Stimulated activated CD4-positive, alpha-beta T cell treated with anti-CD3 and anti-CD28 coated beads, Interleukin-15, amount 100 ng/mL, for 48 hours (primary cell): ENCODE data around the gene CILP.
"Not testable (repeated sequence)": the region's sequence is repeated elsewhere in the genome, so short reads cannot be mapped to it uniquely, and the experiment has no call there.

Experiments
- DNase-seq, 2 donors: peaks; one replicate each; pipeline ENCODE4 v3.0.0-alpha.2; 2020; ENCODE audit warnings: low read depth in 2 of 2

The CILP gene, protein sequence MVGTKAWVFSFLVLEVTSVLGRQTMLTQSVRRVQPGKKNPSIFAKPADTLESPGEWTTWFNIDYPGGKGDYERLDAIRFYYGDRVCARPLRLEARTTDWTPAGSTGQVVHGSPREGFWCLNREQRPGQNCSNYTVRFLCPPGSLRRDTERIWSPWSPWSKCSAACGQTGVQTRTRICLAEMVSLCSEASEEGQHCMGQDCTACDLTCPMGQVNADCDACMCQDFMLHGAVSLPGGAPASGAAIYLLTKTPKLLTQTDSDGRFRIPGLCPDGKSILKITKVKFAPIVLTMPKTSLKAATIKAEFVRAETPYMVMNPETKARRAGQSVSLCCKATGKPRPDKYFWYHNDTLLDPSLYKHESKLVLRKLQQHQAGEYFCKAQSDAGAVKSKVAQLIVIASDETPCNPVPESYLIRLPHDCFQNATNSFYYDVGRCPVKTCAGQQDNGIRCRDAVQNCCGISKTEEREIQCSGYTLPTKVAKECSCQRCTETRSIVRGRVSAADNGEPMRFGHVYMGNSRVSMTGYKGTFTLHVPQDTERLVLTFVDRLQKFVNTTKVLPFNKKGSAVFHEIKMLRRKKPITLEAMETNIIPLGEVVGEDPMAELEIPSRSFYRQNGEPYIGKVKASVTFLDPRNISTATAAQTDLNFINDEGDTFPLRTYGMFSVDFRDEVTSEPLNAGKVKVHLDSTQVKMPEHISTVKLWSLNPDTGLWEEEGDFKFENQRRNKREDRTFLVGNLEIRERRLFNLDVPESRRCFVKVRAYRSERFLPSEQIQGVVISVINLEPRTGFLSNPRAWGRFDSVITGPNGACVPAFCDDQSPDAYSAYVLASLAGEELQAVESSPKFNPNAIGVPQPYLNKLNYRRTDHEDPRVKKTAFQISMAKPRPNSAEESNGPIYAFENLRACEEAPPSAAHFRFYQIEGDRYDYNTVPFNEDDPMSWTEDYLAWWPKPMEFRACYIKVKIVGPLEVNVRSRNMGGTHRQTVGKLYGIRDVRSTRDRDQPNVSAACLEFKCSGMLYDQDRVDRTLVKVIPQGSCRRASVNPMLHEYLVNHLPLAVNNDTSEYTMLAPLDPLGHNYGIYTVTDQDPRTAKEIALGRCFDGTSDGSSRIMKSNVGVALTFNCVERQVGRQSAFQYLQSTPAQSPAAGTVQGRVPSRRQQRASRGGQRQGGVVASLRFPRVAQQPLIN

DNA sequence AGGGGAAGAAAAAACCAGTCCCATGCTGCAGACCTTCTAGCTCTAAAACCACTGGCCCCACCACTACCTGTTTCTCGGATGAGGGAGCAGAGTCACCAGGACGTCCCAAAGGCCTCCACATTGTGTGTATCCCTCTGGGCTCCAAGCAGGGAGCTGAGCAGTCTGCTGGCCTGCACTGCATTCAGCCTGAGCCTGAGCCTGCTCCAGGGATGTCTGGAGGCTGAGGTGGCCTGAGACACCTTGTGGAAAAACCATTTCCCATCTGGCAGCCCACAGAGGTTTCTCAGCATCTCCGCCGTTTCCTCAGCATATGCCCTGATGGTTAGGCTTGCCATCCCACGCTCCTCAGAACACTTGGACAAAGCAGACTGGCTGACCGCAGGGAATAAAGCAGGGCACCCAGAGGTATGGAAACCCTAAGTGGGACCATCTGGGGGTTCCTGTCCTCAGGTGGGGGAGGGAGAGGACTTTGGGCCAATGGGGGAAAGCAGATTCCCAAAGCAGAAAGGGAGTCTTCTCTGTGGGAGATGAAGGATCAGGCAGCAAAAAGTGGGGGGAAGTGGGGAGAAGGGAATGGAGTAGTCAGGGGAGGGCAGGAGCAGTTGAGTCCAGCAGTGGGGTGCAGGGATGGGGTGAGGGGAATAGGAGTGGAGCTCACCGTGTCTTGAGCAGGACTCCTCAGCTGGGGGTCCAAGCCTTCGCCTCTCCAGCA, at the start of gene CILP:
TSS of gene CILP (minus strand) at position 704 of the 712 bp plus-strand sequence. CDS start 1,718 bp downstream, outside the sequence.
- DNase-seq = no peak

DNA sequence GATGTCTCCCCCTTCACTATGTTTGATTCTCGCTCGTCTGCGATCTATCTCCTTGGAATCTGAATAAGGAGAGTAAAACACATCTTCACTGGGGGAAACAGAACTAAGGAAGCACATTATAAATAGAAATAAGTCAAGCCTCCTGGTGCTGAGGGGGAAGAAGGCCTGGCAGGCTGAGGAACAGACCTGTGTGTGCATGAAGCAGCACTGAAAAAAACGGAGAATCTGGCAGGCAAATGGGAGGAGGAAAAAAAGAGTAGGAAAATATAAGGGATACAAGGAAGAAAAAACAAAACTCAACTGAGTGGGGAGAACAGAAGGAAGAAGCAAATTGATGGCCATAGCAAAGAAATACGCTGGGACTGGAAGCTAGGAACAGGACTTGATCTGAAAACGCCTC, 49.7 kb upstream of the CILP start:
- no peak for DNase-seq

DNA sequence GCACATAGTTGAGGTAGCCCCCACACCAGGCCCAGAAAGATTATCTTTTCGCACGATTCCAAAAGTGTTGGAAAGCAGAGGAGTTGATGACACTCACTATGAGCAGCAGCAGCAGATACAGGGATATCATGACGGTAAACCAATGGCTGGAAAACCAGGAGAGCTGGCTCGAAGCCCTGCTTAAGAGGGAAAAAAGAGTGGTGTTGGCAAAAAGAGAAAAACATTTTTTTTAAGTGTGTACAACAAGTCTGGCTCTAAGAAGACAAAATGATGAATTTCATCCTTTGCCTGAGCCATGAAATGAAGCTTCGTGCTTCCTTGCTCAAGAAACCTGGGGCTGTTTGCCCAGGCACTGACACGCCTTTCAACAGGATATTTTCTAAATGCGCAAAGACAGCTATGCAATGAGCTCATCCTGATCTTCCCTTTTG, 48.1 kb upstream of the CILP start:
- DNase-seq = no peak

DNA sequence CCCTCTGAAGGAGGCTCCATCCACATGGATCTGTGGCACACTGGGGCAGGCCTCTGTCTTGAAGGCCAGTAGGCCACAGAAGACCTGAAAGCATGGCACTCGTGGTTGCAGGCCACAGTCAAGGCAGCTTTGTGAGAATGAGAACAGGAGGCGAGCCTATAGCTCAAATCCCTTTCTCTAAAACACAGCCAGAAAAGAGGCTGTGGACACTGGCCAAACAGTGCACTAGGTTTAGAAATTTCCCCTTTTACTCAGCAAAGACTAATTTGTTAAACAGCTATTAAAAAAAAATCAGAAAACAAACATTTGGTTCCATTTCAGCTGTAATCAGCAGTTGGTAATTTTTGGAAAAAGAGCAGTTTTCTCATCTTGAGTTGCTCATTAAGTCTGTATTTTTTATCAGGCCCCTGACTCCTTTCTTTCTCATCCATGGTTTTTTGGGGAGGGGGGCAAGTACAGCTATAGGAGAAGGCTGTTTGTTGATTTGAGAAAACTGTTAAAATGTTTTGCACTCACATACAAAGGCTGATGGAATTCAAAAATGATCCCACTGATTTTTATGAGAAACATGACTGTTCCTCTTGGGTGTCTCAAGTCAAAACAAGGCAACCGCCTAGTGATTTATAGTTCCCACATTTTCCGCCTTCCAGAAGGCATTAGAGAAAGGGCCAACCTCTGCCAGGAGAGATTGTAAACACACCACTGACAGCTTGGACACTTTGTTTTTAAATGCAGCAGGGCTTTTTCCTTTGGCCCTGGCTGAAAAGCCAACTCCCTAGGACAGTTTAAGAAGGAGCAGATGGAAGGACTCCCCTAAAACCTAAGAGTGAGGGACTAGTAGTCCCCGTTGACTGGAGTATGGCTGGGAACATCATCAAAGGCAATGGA, 47.3 kb upstream of the CILP start:
- no peak for DNase-seq

DNA sequence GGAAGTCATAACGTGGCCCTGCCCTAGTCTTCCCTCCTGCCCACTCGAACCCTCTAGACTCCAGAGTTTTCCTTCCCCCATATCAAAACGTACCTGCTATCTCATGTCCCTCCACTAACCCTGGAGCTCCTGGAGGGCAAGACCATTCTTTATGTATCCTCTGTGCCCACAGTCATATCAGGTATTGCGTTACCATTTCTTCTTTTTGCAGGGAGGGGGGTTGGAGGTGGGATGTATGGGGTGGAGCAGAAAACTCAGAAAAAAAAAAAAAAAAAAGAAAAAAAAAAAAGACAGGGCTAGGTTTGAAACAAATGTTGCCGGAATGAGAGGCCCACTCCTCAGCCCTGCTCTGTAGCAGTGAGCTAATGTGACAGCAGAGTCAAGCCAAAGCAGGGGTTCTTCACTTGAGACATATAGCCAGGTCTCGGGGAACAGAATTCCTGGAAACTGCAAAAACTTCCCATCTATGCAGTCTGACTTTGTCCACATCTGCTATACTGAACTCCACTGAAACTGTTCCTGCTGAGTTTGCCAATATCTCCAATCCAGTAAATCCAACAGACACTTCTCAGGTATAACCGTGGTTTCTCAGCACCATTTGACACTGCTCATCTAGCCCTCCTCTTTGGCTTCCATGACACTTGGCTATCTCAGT, 44.3 kb upstream of the CILP start:
- DNase-seq = no peak

DNA sequence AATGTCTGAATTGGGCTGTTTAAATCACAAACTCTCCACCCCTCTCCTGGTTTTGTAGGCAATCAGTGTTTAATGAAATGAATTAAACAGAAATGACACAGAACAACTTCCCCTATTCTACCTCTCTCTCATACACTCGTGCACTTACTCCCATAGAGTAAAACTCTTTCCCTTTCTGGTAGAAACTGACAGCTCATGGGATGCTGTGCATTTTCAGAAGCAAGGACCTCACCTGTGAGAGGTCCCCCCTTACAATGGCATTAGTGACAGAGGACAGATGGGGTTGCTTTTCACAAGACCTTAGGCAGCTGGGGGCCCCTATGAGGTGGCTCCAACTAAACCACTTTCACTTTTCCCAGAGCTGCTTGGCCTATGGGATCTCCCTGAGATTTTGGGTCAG, 43.5 kb upstream of the CILP start:
- no peak for DNase-seq

DNA sequence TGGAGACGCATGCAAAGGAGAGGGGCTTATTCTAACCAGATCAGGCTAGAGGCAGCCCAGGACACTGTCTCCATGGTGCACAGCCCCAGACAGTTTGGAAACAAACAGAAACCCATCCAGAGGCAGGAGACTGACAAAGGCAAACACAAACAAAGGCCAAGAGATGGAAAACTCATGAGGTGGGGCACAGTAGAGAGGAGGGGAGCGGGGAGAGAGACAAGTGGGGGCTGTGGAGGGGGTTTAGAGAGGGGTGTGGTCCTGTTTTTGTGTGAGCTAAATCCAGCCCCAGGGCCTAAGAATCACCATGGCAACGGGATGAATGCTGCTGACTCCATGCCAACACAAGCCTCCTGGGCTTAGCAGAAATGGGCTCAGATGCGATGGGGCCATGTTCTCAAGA, 43.1 kb upstream of the CILP start:
- DNase-seq = no peak

DNA sequence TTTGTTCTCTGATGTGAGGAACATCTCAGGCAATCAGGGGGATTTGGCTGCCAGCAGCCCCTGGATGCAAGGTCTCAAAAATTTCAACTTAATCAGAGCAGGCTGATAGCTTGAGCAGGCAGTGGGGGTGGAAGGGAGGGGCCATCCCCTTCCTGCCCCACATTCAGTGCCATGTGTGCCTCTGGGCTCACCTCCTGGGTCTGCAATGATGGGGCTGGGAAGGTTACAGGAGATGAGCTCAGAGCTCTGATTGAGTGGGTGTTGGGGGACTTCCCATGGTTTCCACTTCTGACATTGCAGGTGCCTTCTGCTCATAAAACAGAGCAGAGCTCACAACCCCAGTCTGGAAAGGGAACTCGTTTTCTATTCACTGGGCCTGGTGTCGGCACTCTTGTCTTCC, 38.4 kb upstream of the CILP start:
- peak; percentile 70 to 73 for DNase-seq

DNA sequence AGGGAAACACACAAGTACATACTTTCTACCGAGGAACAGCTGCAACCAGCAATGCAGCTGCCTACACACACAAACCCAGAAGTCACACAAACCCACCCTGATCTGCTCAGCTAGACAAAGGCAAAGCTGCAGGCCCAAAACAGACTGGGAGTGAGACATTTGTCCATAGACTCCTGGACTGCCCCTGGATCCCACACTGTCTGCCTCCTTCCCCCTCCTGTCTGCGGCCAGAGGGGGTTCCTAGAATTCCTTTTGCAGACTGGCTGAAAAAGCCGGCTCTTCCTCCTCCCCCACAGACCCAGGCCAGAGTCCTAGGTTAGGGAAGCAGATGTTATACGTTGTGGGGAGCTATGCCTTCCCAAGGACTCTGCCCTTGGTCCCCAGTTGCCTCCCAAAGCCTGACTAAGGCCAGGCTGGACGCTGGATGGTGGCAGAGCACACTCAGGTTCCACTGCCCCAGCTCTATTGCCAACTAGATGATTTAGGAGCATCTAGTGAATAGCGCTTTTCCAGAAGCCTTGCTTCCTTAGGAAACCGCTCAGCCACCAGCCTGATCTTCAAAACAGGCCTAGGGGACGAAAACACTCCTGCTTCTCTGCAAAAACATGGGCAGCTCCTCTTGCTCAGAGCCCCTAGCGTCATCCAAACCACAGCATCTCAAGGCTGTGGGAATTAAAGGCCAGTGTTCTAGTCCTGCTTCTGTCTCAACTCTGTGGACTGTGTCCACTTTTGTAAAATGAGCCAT, 37.4 kb upstream of the CILP start:
- no peak for DNase-seq

DNA sequence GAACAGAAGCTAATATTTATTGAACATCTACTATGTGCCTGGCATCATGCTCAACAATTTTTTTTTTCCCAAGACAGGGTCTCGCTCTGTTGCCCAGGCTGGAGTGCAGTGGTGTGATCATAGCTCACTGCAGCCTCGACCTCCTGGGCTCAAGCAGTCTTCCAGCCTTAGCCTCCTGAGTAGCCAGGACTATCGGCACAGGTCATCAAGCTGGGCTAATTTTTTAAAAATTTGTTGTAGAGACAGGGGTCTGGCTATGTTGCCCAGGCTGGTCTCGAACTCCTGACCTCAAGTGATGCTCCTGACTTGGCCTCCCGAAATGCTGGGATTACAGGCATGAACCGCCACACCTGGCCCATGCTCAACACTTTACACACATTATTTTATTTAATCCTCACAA, 35.7 kb upstream of the CILP start:
- DNase-seq = no peak

DNA sequence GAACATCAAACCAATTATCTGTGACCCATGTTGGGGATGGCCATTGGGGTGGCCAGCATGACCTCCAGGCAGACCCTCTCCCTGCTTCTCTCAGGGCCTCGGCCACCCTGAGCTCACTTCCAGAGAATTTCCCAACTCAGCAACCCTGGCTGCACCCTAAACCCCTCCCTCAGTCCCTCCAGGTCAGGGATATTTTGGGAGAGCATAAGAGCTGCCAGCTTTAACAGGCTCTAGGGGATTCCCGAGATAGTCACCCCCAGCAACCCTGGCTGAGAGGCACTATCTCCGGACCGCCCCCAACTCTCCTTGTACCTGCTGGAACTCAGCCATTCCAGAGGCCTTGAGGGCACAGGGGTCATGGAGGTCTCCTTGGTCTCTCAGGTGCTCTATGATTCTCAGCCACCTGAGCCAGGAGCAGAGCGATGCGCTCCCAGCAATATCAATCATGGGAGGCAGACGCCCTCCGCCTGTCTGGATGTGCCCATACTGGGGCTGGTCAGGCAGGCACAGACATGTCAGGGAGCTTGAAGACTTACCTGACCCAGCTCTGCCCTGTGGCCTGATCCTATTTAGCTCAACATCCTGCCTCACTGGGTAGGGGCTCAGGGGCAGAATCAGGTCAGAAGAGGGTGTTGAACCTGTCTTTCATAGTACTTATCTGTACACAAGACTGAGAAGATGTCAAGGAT, 34.9 kb upstream of the CILP start:
- DNase-seq = no peak

DNA sequence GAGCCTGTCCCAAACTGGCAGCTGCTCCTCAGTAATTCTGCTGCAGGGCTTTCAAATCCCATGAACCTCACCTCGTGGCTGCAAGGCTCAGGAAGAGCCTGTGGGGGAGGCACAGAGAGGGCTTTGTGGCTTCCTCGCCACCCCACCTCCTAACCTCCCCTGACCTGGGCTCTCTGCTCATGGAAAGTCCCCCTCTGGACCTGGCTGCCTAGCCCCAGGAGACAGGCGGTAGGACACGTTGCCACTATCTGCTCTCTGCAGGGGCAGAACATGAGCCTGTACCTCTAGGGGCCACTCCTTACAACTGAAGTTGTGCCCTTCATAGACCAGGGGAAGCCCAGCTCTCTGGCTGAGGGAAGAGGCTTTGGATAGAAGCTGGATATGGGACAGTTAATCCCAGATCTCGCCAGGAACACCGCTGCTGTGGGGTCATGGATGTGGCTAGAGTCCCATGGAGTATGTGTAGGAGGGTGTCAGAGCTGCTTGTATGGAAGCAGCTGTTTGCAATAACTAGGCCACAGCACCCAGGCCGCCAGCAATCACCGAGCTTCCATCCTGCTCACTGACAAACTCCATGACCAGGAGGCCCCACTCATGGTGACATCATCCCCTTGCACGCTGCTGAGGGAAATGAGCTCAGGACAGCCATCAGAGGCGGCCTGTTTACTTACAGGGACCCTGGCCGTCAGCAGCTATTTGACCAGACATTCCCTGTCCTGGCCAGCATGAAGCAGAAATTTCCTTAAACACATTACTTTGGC, 34.0 kb upstream of the CILP start:
- no peak for DNase-seq

DNA sequence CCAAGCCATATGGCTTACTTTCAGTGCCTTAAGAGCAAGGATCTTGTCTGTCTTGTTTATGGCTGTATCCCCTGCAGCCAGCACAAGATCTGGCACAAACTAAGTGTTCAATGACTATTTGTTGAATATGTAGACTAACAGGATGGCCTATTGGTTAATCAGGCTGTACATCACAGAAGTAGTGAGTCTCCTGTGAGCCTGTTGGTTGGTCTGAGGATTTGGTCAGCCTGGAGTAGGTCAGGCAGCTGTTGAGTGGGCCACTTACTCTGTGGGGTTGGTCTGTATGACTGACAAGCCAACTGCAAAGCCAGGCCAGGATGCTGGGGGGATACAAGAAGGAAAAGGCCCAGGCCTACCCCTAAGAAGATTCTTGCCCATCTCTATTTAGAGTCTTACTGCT, 33.4 kb upstream of the CILP start:
- DNase-seq = no peak

DNA sequence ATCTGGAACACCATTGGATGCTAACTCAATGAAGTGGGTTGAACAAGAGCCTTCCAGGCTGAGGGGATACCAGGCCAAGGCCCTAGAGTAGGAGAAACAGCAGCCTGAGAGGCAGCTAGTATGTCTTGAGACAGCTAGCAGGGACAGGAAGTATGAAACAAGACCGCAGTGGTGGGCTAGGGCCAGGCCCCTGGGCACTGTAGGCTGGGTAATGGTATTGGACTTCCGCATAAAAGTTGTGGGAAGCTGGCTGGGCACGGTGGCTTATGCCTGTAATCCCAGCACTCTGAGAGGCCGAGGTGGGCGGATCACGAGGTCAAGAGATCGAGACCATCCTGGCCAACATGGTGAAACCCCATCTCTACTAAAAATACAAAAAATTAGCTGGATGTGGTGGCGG, 25.2 kb upstream of the CILP start:
- DNase-seq = not testable (repeated sequence)

DNA sequence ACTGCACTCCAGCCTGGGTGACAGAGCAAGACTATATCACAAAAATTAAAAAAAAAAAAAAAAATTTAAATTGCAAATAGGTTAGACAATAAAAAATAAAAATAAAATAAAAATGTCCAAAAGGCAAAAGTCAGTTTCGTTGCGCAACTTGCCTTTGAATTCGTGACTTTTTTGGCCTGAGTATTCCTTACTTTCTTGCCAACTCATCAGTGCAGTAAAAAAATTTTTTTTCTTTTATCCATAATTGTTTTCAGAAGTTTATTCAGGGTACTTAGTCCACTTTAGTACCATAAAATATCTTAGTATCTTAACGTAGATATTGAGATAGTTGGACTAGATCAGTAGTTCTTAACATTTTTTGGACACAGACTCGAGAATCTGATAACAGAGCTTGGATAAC, 22.4 kb upstream of the CILP start:
- no peak for DNase-seq

DNA sequence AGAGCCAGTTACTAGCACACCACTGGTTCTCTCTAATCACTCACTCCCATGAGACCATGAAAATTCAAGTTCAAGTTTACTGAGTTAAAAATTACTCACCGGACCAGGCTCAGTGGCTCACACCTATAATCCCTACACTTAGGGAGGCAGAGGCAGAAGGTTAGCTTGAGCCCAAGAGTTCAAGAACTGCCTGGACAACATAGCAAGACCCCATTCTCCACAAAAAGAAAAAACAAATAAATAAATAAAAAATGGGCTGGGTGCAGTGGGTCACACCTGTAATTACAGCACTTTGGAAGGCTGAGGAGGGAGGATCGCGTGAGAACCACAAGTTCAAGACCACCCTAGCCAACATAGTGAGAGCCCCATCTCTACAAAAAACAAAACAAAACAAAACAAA, 21.2 kb upstream of the CILP start:
- DNase-seq = no peak

DNA sequence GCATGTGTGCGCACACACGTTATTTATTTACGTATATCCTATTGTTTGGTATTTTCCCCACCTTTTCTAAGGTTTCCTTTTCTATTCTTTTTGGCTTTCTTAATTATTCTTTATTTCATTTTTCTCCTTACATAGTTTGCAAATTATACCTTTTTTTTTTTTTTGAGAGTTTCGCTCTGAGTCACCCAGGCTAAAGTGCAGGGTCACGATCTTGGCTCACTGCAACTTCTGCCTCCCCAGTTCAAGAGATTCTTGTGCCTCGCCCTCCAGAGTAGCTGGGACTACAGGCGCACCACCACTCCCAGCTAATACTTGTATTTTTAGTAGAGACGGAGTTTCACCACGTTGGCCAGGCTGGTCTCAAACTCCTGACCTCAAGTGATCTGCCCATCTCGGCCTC, 20.0 kb upstream of the CILP start:
- no peak for DNase-seq

DNA sequence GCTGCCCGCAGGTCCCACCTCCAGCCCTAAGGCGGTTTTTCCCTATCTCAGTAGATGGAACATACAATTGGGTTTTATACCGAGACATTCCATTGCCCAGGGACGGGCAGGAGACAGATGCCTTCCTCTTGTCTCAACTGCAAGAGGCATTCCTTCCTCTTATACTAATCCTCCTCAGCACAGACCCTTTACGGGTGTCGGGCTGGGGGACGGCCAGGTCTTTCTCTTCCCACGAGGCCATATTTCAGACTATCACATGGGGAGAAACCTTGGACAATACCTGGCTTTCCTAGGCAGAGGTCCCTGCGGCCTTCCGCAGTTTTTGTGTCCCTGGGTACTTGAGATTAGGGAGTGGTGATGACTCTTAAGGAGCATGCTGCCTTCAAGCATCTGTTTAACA, 15.6 kb upstream of the CILP start:
- DNase-seq = not testable (repeated sequence)
